Right kidney (tissue), 1 donor: ENCODE measurements around the gene SHF.

ENCODE experiments used
- DNase-seq: peaks from one replicate; pipeline ENCODE4 v3.0.0-alpha.2; 2016

SHF gene

GRCh38 chr15:45171912-45172311 is 15.9 kb downstream of the SHF start:
- no peak for DNase-seq

- DNase-seq = no peak
These were observed 17.9 kb downstream of the SHF start for GRCh38 chr15:45169608-45170480.

GRCh38 chr15:45168751-45169551 is 18.8 kb downstream of the SHF start:
- no peak for DNase-seq

GRCh38 chr15:45168286-45168685 is 19.5 kb downstream of the SHF start:
- DNase-seq = no peak

GRCh38 chr15:45167631-45168205 is 20.0 kb downstream of the SHF start:
- DNase-seq = peak; percentile 29

GRCh38 chr15:45166834-45167630 is 20.7 kb downstream of the SHF start:
- peak; percentile 87 for DNase-seq

GRCh38 chr15:45165536-45165935 is 22.2 kb downstream of the SHF start:
- no peak for DNase-seq

- no peak for DNase-seq
These were observed 22.9 kb downstream of the SHF start for GRCh38 chr15:45164914-45165313.

- no peak for DNase-seq
These were observed 24.3 kb downstream of the SHF start for GRCh38 chr15:45163508-45163856.

GRCh38 chr15:45162771-45163507 is 24.8 kb downstream of the SHF start:
- DNase-seq = peak; percentile 66

GRCh38 chr15:45161666-45162065 is 26.1 kb downstream of the SHF start:
- no peak for DNase-seq

GRCh38 chr15:45157974-45158373 is 29.8 kb downstream of the SHF start:
- no peak for DNase-seq

GRCh38 chr15:45156744-45157455 is 30.9 kb downstream of the SHF start:
- DNase-seq = no peak

GRCh38 chr15:45155739-45156138 is 32.0 kb downstream of the SHF start:
- no peak for DNase-seq

- no peak for DNase-seq
These were observed 35.6 kb downstream of the SHF start for GRCh38 chr15:45151998-45152828.

GRCh38 chr15:45150997-45151396 is 36.8 kb downstream of the SHF start:
- no peak for DNase-seq

GRCh38 chr15:45150481-45150880 is 37.3 kb downstream of the SHF start:
- no peak for DNase-seq

- DNase-seq = no peak
These were observed 38.7 kb downstream of the SHF start for GRCh38 chr15:45149060-45149459.

GRCh38 chr15:45148076-45149059 is 39.4 kb downstream of the SHF start:
- DNase-seq = no peak
